Measurements from ENCODE around the gene RTN3.
"Not testable (repeated sequence)": the region's sequence is repeated elsewhere in the genome, so short reads cannot be mapped to it uniquely, and the experiment has no call there.

The RTN3 gene

DNA sequence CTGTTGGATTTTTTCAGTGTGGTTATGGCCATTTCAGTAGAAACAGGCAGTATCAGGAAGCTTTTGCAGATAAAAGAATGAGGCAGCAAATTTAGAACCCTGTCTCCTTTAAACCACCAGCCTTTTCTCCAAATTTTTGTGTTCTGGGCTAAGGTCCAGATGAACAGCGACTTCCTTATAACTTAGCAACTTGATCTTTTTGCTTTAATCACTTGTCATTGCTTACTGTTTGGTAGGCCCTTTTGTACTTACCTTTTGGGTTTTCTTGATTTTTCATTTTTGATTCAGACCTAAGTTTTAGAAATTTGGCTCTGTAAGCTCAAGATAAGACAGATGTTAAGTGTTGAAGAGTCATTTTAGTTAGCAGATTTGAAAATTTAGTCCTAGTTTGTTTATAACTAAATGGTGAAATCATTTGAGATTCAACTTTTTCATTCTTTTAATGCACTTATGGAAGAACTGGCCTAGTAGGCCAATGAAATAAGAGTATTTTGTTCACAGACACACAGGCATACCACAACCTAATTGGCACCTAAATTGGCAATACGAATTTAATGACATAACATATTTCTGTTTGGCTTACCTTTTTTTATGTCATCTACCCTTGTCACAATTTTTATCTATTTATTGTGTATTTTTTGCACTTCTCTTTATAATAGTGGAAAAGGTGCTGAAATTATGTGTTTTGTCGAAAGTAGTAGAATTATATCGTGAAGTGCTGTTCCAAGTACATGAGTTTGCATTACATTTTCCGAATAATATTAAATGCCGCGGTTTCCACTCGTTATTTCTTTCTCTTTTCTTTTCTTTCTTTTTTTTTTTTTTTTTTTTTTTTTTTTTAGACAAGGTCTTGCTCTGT, 2.1 kb downstream of the RTN3 start:
- no peak for DNase-seq (ENCODE audit: low spot score)

DNA sequence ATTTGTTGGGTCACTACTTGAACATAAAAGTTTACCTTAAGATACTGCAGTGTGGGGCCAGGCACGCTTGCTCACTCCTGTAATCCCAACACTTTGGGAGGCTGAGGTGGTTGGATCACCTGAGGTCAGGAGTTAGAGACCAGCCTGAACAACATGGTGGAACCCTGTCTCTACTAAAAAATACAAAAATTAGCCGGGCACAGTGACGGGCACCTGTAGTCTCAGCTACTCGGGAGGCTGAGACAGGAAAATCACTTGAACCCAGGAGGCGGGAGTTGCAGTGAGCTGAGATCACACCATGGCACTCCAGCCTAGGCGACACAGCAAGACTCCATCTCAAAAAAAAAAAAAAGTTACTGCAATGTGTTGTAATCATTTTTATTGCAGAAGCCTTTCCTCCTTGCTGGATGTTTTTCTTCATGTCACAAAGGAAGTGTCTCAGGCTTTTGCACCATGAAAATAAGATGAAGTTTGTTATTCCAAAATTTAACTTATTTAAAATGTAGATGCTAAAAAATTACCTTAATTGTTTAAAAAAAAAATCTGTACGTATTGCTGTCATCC, 3.9 kb downstream of the RTN3 start:
- DNase-seq (ENCODE audit: low spot score), result not testable (repeated sequence)

DNA sequence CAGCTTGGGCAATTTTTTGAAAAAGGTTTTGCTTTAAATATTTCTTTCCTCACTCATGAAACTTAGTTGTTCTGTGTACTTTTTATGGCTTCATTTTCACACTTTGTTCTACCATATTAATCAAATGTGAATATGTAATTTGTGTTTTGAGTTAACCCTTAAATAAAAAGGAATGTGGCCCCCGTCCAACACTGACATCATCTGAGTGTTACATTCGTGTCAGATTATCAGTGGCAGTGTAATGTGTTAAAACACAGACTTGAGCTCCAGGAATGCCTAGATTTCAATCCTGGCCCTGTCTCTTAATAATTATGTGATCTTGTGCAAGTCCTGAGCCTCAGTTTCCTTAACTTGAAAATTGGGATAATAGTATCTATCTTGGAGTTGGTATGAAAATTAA, 5.6 kb downstream of the RTN3 start:
- DNase-seq (ENCODE audit: low spot score), result no peak

GRCh38 chr11:63687845-63688244, 6.5 kb downstream of the RTN3 start:
- DNase-seq (ENCODE audit: low spot score), result no peak

DNA sequence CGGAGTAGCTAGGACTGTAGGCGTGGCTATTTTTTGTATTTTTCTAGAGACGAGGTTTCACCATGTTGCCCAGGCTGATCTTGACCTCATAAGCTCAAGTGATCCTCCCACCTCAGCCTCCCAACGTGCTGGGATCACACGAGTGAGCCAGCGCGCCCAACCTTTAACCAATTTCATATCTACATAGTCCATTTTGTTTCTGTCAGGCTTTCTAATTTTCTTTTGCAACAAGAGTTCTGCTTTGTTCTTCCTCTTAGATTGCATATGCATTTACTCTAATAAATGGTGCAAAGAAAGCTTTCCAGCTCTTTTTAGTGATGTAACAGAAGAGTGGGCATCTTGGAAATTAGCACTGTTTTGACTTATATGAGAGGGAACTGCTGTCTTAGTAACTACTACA, 13.3 kb downstream of the RTN3 start:
- DNase-seq (ENCODE audit: low spot score), result no peak

GRCh38 chr11:63698976-63699733, 17.9 kb downstream of the RTN3 start:
- no peak for DNase-seq (ENCODE audit: low spot score)

DNA sequence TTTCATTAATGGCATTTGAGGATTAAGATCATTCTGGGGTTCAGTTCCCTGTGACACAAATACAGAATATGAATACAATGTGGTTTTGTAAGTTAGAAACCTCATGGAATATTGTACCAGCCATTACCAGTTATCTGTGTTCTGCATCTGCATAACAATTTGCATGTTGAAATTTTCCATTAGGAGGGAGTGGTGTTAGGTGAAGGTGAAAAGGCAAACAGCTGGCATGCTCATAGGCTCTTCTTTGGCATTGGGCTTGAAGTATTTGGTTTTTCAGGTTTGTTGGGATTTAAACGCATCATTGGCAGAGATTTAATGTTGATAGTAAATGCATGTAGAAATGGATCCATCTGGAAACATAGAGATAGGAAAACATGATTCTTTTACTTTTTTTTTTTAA, 18.6 kb downstream of the RTN3 start:
- no peak for DNase-seq (ENCODE audit: low spot score)

GRCh38 chr11:63705526-63705925, 24.2 kb downstream of the RTN3 start:
- no peak for DNase-seq (ENCODE audit: low spot score)

- no peak for DNase-seq (ENCODE audit: low spot score)
These were observed 27.5 kb downstream of the RTN3 start for GRCh38 chr11:63708764-63709163.

DNA sequence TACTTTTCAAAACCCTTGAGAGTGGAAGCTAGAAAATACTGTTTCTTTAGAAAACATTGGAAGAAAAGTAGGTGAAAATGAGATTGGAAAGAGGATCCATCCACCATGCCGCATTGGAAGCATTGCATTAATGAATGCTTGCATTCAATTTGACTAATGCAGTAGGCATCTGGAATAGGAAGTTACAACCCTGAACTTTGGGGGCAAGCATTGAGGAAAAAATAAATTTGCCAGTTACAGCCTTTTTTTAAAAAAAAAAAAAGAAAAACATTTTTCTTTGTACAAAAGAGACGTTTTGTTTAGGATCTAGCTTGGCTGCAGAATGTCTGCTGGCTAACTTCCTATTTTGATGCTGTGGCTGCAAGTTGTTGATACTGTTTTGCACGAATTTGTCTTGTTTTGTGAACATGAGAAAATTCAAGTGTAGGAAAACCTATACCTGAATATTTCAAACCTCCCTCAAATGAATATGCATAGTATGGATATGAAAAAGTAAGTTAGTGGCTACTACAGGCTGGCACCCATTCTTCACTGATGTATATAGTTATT, 28.1 kb downstream of the RTN3 start:
- peak; percentile 50 for DNase-seq (ENCODE audit: low spot score)

DNA sequence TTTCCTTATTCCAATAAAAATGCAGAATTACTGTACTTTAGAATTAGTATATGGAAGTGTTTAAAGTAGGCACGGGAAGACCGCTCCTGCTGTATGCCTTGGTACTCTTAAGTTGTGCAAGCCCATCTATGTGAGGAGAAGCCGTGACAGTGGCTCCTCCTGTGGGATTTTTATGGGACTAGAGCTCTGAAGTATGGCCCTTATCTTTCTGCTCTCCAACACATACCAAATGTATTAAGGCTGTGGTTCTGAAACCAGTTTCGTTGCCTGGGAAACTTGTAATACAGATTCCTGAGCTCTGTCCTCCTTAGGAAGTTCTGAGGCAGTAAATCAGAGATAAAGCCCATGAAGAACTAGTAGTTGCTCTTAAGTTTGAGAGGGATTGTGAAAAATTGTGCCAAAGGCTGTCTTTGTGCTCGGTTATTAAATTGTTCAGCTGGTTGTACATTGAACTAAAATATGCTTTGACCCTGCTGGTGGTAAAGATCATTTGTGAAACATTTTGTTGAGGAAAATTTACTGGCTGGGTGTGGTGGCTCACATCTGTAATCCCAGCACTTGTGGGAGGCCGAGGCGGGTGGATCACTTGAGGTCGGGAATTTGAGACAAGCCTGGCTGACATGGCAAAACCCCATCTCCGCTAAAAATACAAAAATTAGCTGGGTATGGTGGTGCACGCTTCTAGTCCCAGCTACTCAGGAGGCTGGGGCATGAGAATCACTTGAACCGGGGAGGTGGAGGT, 29.3 kb downstream of the RTN3 start:
- no peak for DNase-seq (ENCODE audit: low spot score)

- DNase-seq (ENCODE audit: low spot score), result no peak
These were observed 30.5 kb downstream of the RTN3 start for GRCh38 chr11:63711838-63712237.

DNA sequence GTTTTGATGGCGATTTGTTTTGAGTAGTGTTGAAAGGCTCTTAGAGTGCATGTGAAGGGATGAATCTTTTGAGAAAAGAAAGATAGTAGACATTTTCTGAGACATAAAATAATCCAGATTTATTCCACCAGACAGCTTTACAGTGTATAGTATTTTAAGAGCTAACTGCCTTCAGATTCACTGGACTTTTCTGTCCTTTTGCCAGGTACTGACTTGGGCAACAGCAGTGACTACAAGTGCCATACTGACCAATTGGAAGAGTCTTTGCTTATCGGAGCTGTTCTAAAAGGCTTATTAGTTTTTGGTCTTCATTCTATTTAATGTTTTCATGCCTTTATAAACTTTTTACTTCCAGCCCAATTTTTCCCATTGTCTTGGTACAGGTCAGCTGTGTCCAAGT, 32.5 kb downstream of the RTN3 start:
- DNase-seq (ENCODE audit: low spot score), result no peak

DNA sequence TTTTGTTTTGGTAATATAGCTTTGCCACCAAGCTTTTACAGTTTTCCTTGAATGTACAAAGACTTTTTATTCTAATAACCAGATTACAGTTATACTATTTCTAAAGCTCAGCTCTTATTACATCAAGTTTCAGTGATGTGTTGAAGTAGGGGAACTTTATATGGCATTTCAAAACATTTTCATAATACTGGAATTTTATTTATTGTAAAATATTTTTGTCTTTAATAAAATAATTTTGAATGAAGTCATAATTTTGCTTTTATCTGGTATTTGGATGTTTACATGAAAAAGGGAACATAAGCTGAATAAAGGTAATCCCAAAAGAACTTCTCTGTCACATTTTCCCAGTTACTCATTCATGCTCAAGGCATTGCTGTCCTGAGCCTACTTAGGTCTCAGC, 34.7 kb downstream of the RTN3 start:
- DNase-seq (ENCODE audit: low spot score), result no peak

DNA sequence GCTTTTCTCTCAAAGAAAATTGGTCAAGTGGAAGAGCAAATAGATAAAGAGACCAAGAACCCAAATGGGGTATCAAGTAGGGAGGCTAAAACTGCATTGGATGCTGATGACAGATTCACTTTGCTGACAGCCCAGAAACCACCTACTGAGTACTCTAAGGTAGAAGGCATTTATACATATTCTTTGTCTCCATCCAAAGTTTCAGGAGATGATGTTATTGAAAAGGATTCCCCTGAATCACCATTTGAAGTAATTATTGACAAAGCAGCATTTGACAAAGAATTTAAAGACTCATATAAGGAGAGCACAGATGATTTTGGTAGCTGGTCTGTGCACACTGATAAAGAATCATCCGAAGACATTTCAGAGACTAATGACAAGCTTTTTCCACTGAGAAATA, 37.7 kb downstream of the RTN3 start:
- no peak for DNase-seq (ENCODE audit: low spot score)

- no peak for DNase-seq (ENCODE audit: low spot score)
These were observed 38.7 kb downstream of the RTN3 start for GRCh38 chr11:63719987-63720386.

DNA sequence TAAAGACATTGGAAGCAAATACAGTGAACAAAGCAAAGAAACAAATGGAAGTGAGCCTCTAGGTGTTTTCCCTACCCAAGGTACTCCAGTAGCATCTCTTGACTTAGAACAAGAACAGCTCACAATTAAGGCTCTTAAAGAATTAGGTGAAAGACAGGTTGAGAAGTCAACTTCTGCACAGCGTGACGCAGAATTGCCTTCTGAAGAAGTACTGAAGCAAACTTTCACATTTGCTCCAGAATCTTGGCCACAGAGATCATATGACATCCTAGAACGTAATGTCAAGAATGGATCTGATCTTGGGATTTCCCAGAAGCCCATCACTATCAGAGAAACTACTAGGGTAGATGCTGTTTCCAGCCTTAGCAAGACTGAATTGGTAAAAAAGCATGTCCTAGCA, 39.3 kb downstream of the RTN3 start:
- DNase-seq (ENCODE audit: low spot score), result no peak

DNA sequence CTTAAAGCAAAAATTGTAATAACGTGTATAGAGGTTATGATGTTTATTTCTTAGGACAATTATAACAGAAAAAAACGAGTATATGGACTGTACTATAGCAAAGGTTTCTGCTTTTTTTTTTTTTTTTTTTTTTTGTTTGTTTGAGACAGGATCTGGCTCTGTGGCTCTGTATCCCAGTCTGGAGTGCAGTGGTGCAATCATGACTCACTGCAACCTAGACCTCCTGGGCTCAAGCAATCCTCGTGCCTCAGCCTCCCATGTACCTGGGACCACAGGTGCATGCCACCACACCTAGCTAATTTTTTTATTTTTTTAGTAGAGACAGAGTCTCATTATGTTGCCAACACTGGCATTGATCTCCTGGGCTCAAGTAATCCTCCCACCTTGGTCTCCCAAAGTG, 48.0 kb downstream of the RTN3 start:
- DNase-seq (ENCODE audit: low spot score), result no peak

- no peak for DNase-seq (ENCODE audit: low spot score)
These were observed 55.6 kb downstream of the RTN3 start for GRCh38 chr11:63736864-63737263.

DNA sequence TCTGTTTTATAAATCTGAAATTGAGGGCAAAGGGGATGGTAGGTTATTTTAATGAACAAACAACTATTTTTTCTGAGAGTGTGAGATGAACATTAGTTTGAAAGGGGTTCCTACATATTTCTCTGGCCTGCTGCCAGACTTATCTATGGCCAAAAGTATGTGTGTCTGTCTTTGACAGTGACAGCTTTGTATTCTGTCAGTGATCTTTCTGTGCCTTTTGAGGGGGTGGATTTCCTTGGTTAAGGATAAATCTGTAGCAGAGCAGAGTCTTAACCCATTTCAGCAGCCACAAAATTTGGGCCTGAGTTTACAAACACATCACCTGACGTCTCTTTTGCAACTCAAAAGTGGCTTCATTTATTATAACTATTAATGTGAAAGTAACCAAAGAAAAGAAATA, 56.4 kb downstream of the RTN3 start:
- DNase-seq (ENCODE audit: low spot score), result peak; percentile 63

DNA sequence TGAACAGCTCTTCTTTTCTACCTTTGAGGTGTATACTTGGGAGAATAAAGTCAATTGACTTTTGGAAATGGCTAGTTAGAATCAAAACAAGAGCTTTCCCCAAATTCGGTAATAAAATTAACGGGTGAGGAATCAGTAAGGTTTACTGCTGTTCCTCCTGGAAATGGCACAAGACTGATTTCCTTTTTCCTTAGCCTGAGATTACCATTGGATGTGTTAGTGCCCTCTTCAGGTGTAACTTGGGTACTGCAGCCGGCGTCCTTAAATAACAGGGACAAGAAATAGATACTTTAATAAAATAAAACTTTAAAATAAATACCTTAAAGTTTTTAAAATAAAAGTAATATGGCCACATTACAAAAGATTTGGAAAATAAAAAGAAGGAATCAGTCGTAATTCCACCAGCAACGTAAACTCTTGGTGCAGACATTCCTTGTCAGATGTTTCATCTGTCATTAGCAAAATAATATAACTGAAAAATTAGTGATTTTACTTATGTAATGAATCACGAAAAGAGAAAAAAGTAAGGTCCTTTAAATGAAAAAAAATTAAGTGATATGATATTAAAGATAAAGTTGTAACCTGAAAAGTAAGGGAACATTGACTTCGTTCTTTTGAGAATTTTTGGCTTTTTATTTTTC, 57.5 kb downstream of the RTN3 start:
- peak; percentile 55 for DNase-seq (ENCODE audit: low spot score)
